ENCODE results near the gene NFIA.

NFIA gene

DNA sequence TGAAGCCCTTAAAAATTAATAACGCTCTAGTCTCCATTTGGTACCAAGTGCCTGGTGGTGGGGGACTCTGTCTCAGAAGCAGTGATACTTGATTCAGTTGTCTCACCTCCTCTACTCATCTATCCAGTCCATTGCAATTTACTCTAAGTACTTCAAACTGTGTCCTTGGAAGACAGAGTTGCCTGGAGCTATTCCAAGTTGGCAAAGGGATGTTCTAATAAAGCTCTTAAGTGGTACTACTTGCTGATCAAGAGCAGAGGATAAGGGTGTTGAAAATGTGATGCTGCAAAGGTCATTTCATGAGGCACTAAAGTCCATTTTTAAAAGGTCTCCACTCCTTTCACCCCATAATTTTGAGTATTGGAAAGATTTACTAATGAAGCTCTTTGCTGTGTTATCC is 142.2 kb downstream of the NFIA start:
- ATAC-seq, result no peak

DNA sequence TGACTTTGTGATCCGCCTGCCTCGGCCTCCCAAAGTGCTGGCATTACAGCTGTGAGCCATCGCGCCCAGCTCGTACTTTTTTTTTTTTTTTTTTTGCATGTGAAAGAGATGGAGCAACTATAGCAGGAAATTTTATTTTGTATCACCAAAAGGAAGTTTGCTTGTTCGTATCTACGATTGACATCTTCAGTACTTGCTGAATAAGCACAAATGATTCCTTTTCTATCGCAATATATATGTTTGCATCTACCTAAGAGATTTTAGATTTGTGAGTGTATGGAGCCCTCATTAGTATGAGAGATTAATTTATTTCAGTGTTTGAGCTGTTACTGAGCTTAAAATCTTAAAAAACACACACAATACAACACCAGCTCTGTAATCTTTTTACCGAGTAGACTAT is 143.1 kb downstream of the NFIA start:
- no peak for ATAC-seq

DNA sequence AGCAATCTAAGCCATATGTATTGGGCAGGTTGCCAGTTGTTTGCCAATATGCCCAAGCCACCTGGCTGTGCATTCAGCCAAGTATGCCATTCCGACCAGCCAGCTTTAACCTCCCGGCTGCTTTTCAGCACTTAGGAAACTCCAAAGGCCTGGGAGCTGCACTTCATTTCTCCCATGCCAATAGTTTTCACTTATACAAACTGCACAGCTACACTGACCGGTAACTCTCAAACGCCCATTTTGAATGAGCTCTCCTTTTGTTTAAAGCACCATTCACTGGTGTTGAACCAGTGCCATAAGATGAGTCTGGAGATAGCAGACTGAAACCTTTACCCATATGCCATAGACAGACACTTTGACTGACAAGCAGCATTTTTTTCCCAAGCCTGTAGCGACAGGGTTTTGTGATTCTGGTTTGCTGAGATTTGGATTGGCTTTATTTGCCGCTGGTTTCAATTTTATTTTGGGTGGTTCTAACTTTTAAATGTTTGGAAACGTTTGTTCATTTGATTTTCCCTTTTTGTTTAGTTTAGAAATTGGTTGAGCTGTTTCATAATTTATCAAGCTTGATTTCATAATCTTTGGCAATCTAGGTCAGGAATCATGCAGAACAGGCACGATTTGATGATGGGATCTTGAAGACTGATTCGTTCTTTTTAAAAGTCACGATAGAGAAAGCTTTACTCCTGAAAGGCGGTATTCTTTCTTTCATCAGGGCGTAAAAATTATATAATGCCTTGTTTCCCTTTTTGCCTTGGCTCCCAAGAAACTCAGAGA is 144.6 kb downstream of the NFIA start:
- ATAC-seq, result no peak

DNA sequence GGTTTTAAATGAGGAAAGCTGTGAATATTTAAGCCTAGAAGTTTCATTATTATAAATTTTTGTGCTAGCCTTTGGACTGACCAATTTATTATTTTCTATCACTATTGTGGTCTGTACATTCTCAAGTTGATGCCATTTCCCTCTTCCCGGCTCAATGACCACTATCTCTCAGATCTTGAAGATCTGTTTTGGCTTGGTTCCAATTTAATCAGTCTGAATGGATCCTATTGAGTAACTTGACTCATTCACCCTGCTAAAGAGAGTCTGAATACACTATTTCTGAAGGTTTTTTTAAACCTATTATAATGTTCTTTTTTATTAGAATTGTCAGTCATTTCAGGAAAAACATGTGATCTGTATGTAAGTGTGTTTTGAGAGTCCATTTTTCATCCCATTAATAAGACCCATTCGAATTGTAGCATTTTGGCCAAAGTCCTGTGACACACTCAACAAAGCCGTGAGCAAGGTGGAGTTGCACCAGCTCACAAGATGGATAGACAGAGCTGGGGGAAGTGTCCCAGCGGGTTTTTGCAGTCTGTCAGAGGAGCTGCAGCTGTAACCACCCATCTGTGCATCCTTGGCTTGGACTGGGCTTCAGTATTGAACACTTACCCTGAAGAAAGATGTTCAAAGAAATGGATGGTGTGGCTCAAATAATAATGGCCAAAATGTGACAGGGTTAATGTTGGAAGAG is 145.6 kb downstream of the NFIA start:
- no peak for ATAC-seq

DNA sequence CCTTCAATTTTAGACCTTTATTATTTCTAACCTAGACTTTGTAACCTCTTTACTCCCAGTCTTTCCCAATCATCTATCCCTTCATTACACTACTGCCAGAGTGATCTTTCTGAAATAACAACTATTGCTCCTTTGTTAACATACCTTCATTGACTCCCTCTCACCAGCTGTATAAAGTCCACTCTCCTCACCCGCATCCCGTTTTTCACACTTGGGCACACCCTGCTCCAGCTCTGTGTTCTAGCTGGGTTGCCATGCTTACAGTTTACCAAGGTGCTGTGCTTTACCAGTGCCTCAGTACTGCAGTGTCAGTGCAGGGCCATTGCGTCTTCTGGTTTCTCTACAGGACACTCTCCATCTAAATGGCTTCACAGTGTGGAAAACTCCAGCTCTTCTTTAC is 148.2 kb downstream of the NFIA start:
- no peak for ATAC-seq

DNA sequence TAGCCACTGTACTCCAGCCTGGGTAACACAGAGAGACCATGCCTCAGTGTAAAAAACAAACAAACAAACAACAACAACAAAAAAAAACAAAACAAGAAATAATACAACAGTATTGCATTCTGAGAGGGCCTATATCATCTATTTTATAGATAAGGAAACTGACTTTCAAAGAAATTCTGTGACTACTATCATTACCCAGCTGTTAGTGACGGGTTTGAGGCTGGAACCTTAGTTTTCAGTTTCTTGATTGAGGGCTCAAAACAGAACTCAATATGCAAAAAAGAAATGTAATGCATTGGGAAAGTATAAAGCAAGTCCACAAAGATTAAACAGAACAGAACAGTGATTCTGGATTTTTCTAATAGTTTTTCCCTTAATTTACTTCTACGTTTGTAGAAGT is 149.4 kb downstream of the NFIA start:
- no peak for ATAC-seq

DNA sequence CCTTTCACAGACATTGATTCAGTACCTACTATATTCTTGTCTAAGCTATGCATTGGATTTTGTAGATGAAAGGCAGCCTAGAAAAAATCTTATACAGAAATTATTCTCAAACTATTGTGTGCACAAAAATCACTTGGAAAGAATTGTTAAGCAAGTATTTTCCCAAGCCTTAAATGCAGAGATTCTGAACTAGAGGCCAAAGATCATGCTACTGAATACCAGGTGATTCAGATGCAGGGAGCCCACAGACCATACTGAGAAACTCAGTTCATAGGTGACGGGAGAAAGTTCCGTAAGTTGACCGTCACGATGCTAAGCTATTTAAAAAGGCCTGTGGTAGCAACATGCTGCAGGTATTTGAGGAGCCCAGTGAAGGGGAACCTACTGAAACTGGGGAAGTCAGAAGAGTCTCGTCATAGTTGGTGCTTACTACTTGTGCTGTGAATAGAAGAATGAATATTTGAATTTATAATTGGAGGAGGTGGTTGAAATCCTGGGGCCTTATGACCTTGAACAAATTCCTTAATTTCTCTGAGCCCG is 150.8 kb downstream of the NFIA start:
- no peak for ATAC-seq

DNA sequence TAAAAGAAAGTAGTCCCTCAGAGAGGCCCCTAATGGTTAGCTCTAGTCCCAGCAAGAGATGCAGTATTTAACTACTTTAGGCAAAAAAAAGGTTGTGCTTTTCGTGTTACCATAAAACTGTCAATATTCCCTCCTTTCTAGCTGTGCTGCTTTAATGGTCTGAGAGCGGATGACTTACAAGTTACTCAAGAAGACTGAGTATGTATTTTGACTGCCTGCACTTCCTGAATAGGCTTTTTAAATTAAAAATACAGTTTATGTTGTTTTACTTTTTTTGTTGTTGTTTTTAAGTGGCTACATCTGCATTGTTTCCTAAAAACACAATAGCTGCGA is 152.2 kb downstream of the NFIA start:
- no peak for ATAC-seq

DNA sequence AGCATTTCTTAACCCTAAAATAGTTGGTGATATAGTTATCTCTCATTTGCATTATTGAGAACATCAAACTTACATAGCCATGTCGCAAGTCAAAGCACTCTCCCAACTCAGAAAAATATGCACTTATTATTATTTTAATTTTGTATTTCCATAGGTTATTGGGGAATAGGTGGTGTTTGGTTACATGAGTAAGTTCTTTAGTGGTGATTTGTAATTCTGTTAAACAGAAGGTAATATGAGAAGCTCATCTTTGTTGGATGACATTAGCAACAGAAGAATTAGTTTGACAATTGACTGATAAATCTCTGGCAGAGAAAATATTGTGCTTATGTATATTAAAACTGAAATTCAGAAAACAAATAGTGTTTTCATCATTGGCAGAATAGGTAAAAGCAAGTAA is 154.8 kb downstream of the NFIA start:
- ATAC-seq, result no peak

DNA sequence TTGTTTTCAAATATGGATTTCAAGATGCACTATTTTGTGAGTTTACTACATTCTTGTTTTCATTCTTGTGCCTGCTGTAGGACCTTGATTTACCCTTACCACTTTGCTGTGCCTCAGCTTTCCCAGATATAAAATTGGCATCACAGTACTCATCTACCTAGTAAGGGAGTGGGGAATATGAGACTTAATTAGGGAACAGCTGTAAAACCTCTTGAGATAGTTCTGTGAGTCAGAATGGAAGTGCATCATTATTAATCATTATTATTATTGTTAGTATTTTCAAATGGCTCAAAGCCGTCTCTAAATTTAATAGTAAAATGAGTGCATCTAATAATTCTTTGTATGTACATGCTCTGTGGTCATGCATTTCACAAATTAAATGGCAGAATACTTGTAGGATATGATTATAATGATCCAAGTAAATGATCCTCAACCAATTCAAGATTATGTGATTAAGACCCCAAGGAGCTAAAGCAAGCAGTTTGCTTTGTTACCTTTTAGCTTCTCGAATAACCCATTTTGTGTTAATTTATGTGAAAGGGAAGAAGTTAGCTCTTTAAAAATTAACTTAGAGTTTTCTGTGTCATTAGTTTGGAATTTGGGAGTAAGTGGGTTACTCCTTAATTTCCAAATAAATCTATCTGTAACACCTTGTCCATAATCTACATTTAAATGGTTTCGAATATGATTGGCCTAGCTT is 155.4 kb downstream of the NFIA start:
- ATAC-seq, result no peak

DNA sequence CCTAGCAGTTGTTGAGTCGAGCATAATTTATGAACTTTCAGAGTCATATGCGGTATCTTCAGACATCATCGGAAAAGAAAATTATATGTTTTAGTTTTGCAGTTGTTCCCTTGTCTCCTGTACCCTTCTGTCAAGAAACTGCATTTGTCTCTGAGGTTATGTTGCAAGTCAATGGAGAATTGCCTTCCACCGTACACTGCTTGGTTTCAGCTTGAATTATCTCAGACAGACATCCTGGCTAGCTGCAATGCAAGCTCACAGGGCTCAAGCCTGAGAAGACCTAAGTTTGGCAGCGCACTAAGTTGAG is 156.0 kb downstream of the NFIA start:
- no peak for ATAC-seq

DNA sequence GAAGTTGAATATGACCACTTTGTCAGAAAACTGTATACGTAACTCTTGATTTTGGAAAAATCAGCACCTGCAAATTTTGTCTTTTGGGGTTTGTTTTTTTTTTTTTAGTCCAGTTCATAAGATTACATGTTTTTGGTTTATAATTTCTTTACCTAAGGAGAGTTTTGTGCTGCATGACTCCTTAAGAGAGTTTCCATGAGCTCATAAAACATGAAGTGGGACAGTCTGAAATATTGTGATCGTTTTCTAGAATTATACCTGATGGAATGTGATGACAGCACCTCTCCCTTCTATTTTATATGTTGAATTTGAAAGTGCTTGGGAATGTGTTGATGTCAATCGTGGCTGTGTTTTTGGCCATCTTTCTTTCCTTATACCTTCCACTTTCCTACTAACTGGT is 158.5 kb downstream of the NFIA start:
- ATAC-seq, result no peak

DNA sequence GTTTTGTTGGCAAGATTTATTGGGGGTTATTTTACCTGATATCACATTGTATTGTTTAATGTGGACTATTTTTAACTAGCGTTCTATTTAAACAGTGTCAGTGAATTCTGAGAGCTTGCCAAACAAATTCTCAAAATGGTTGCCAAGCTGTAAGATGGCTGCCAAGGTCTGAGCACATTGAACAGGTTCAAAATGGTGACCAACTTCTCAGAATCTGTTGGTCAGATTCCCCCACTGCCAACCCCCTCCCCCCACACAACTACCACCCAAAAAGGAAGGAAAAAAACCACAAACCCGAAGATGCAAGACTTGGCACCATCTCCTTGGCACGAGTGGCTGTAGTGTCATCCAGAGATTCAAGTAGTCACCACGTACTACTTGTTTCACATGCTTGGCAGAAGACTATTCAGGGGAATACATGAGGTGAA is 159.1 kb downstream of the NFIA start:
- no peak for ATAC-seq

DNA sequence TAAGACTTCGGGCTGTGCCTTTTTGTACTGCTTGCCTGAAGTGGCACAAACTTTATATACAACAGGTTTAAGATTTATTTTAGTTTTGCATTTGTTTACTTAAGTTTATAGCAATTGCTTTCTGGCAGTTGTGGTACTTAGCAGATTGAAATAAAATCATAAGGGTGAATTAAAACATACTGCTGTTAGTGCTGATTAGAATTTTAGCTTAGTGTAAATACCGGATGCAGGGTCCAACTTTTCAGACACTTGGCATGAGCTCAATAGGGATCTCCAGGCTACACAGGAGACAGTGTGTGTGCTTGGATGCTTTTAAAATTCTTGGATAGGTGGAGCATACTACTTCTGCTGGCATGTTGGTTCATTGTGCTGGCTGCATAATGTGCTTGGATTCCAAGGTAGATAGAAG is 159.6 kb downstream of the NFIA start:
- ATAC-seq, result no peak

DNA sequence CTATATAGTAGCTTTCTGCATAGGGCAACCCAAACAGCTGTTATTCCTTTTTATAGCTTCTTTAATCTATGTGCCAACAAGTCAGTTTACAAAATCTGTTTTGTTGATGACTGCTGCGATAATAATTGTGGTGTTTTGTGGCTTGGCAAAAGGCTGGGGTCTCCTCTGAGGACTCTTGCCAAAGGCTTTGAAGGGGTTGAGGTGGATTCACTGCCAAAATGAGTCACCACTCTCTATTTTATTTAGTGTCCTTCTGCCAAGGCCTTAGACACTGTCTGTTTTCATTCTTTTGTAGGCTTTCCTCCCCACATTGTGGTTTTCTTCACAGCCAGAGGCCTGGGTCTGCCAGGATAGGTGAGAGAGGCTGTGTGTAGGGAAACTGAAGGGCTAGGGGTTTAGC is 161.8 kb downstream of the NFIA start:
- no peak for ATAC-seq

DNA sequence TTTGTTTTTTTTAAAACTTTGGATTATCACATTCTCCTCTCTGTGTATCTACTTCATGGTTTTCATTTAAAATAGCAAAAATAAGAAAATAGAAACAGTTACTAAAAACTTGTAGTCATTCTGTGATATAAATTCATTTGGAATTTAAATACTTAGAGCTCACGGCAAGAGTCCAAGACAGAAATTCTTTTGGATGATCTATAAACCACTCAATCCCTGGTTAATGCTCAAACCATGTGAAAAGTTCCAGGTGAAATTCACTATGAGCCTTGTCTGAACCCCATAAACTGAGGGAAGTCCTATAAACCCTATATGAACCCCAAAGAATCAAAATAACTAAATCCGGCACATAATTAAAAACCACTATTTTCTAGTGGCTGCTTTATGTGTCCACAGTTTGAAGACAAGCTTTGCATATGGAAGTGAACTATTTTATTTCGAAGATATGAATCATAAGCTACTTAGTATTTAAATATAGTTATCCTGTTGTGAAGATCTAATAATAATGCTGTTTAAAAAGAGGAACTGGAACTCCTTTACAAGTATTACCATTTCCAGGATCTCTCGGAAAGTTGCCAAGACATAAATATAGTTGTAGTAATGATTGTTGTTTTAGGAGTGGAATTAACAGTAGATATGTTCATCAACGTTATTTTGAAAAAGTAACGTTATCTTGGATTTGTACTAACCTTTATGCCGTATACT is 163.5 kb downstream of the NFIA start:
- ATAC-seq, result no peak

DNA sequence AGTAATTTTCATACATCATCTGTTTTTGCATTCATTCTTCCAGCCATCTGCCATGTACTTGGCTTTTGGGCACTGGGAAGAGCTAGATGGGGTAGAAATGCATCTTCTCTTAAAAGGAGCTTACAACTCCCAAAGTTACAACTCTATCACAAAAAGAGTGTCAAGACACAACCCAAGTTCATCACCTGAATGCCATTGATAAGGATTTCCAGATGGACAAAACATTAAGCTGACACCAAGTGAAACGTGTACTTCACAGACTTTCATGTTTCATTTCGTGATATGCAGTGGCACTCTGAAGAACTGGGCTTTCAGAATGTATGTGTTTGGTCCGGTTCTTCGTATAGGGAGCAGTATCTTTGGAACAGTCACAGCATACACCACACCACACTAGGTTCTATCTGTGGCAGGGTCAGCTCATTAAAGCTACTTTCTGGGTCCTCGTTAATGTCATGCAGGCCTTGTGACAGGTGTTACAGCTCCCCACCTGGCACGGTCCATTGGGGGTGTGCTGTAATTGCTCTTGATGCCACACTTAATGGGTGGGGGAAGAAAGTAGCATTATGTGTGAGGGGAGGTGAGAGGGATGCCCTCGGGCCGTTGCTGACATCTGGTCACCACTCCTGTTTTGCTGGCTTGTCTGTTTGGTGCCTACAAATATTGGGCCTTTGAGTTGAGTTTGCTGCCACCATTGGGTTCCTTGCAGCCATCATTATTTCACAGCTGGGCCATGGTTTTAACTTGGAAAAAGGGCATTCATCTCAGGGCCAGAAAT is 164.9 kb downstream of the NFIA start:
- no peak for ATAC-seq

DNA sequence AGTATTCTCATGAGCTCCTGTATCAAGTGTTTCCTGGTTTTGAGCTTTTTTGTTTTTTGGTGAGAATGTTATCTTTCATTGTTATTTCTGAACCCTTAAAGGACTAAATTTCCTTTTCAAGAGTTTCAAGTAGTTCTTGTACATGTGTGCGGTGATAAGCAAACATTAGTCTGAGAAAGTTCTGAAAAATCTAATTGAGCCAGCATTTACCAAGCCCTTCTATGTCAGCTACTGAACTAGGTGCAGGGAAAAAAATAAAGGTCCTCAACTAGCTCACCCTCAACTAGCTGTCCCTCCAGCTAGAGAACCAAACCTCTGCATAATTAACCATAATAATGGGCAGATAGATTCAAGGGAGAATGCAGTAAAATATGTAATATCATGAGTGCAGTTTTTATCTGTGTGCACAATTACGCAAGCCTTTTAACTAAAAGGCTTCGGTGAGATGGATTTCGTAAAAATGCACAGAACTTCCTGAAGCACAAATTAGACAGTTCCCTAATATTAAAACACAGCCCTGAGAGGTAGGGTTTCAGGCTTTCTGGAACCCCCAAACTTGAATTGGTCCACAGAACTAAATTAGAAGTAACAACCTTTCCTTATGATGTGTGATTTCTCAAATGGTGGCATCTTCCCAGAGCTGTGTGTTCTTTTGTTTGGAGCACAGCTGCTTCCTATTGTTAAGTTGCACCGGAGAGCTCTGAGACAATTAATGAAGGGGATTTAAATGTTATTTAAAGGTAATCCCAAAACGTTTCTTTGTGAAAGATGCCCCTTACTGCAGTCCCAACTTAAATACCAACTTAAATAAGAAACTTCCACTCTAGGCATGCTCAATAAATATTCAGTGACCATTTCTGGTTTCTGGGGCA is 165.8 kb downstream of the NFIA start:
- no peak for ATAC-seq

DNA sequence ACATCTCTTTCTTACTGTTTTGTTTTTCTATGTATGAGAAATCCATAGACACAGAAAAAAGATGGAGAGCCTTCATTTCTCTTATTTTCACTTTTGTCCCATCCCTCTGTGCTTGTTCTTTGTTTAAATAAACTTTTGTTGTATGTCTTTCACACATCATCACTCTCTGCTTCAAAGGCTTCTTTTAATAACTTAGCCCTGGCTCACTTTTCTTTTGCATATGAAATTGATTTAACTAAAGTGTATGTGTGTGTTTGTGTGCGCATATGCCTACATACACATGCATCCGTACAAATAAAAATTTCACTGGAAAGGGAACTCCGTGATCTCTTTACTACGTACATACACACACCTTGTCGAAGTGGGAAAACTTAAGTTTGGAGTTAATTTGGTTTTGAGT is 168.6 kb downstream of the NFIA start:
- ATAC-seq, result no peak

DNA sequence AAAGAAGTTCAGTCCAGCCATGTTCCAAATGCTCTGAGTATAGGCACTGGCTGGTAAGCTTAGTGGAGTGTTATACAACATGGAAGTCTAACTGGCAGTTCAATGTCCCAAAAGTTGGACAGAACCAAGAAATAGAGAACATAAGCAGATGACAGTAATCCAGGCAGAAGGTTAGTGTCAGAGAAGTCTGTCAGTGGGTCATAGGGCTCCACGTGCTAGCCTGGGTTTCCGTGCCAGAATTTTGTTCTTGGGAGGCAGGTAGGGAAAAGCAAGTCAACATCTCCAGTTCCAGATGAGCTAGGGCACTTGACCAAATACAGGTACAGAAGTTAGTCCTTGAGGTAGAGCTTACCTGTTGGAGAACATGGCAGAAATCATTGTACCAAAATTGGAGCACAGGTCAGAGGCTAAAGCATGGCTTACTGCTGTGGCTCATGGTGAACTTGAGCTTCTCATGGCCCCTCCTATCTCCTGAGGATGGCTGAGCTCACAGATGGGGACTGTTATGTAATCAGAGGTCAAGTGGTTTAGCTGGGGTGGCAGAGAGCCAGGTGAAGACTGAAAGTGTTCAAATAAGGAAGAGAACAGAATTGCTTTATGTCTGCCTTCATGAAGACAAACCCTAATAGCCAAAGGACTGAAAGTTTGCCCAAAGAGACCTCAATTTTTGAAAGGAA is 170.8 kb downstream of the NFIA start:
- ATAC-seq, result no peak

All from activated CD4-positive, CD25-positive, alpha-beta regulatory T cell treated with anti-CD3 and anti-CD28 coated beads, Interleukin-2, amount 50 U/mL, for 24 hours (primary cell).